AG04449 (cell line): ENCODE results near the gene HMGN4.

Experiments used
- CTCF ChIA-PET: fragments of 350-600 bp; formaldehyde crosslinking; extraction: SDS; loops from one replicate; lab custom pipeline; 2021; ENCODE audit warnings: antibody characterized with exemption; lab: Yijun Ruan, JAX
- POLR2A ChIA-PET: fragments of 400-600, 350-600 bp; formaldehyde crosslinking; extraction: SDS; loops from one replicate; lab custom pipeline; 2020; ENCODE audit warnings: antibody characterized with exemption, inconsistent platforms; lab: Yijun Ruan, JAX
- DNase-seq: peaks from one replicate; pipeline ENCODE4 v3.0.0-alpha.2; 2010; ENCODE audit warnings: low read depth, low spot score
- H3K4me3 ChIP-seq: 2 replicates; pipeline ENCODE4 v1.5.1; 2011; ENCODE audit warnings: low read depth, mild to moderate bottlenecking, control low read depth, low read length
- CTCF ChIP-seq: IDR thresholded peaks from one replicate; pipeline ENCODE4 v1.5.1; 2011; ENCODE audit warnings: mild to moderate bottlenecking, moderate library complexity, low read length, control low read depth, inconsistent platforms; ENCODE audit not compliant: insufficient read depth; ENCODE audit errors: missing control alignments

HMGN4 gene

GRCh38 chr6:26576407-26576843 is 38.3 kb downstream of the HMGN4 start:
- CTCF ChIA-PET, result interaction anchor here (1.0 to 20.3 kb wide), 6 partner anchors 12 to 551 kb away, joined by 3 to 380 read pairs (median 4); partner anchors contain the start of gene ABT1
- TF ChIP-seq CTCF, result no peak
- no peak for DNase-seq
- POLR2A ChIA-PET, result interaction anchor here (2.3 kb wide), 1 partner anchor 19 kb away, joined by 10 read pairs; no protein-coding TSS in a partner anchor
- peak overlapping the region; percentile 60 for H3K4me3 ChIP-seq

GRCh38 chr6:26576929-26577719 is 39.0 kb downstream of the HMGN4 start:
- no peak for DNase-seq
- ChIA-PET POLR2A (interaction anchor here (2.3 kb wide), 1 partner anchor 18 kb away, joined by 10 read pairs; no protein-coding TSS in a partner anchor), CTCF (interaction anchor here (0.7 to 20.3 kb wide), 7 partner anchors 11 to 550 kb away, joined by 3 to 380 read pairs (median 3); partner anchors contain the start of gene ABT1)
- TF ChIP-seq CTCF, result no peak
- H3K4me3 ChIP-seq, result peak overlapping the region; percentile 60

GRCh38 chr6:26577720-26578072 is 39.5 kb downstream of the HMGN4 start:
- H3K4me3 ChIP-seq, result peak overlapping the region; percentile 60
- POLR2A ChIA-PET, result interaction anchor here (2.3 kb wide), 1 partner anchor 18 kb away, joined by 10 read pairs; no protein-coding TSS in a partner anchor
- CTCF ChIA-PET, result interaction anchor here (0.7 to 20.3 kb wide), 5 partner anchors 11 to 549 kb away, joined by 3 to 380 read pairs (median 3); partner anchors contain the start of gene ABT1
- TF ChIP-seq CTCF, result no peak
- DNase-seq, result no peak

GRCh38 chr6:26578279-26578678 is 40.1 kb downstream of the HMGN4 start:
- no peak overlapping the region for H3K4me3 ChIP-seq
- no peak for TF ChIP-seq CTCF
- POLR2A ChIA-PET, result interaction anchor here (2.3 kb wide), 1 partner anchor 17 kb away, joined by 10 read pairs; no protein-coding TSS in a partner anchor
- no peak for DNase-seq
- CTCF ChIA-PET, result interaction anchor here (3.7 to 20.3 kb wide), 2 partner anchors 10 to 237 kb away, joined by 16 to 380 read pairs; partner anchors contain the start of gene ABT1

DNA sequence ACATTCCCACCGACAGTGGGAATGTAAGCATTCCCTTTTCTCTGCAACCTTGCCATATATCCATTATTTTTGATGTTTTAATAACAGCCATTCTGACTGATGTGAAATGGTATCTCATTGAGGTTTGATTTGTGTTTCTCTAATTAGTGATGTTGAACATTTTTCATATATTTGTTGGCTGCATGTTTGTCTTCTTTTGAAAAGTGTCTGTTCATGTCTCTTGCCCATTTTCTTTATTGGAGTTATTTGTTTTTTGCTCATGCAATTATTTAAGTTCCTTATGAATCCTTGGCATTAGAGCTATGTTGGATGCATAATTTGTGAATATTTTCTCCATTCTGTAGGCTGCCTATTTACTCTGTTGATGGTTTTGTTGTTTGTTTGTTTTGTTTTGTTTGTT is 40.6 kb downstream of the HMGN4 start:
- POLR2A ChIA-PET, result no interaction called here
- H3K4me3 ChIP-seq, result no peak overlapping the region
- CTCF ChIA-PET, result interaction anchor here (3.7 to 20.3 kb wide), 2 partner anchors 10 to 237 kb away, joined by 16 to 380 read pairs; partner anchors contain the start of gene ABT1
- TF ChIP-seq CTCF, result no peak
- no peak for DNase-seq
